Kidney (tissue), 14 donors: ENCODE data around the gene GDPD5. TPM values are rescaled to one million over a fixed set of nuclear protein-coding genes. Genes with fewer than 3 reads are reported as not detected.

Experiments
- DNase-seq, 5 donors: peaks; one replicate each; pipeline ENCODE4 v3.0.0-alpha.2; 2013 to 2020
- FAIRE-seq: peaks from 2 replicates; lab custom pipeline; 2012; peaks lifted over from hg19 to GRCh38; lab: Jason Lieb, UNC
- H3K27ac ChIP-seq, 2 donors: one replicate each; pipeline ENCODE4 v1.7.0; 2013; ENCODE audit warnings: low read depth in 2 of 2, low read length in 2 of 2, inconsistent platforms in 1 of 2
- H3K27me3 ChIP-seq: one replicate; pipeline ENCODE4 v1.7.1; 2013; ENCODE audit warnings: low read length, inconsistent platforms; ENCODE audit not compliant: control insufficient read depth, insufficient read depth
- H3K36me3 ChIP-seq, 3 donors: one replicate each; pipeline versions ENCODE4 v1.7.0 to v1.7.1; 2013; ENCODE audit warnings: low read length in 3 of 3, control low read depth in 1 of 3, inconsistent platforms in 1 of 3; ENCODE audit not compliant: insufficient read depth in 3 of 3, control insufficient read depth in 2 of 3
- H3K4me1 ChIP-seq, 3 donors: one replicate each; pipeline versions ENCODE4 v1.7.0 to v1.7.1; 2013; ENCODE audit warnings: low read length in 3 of 3, inconsistent platforms in 1 of 3, low read depth in 1 of 3; ENCODE audit not compliant: control insufficient read depth in 2 of 3, insufficient read depth in 2 of 3
- H3K4me3 ChIP-seq, 3 donors: one replicate each; pipeline versions ENCODE4 v1.7.0 to v1.8.1; 2013; ENCODE audit warnings: low read length in 3 of 3, control low read depth in 1 of 3, inconsistent platforms in 1 of 3
- H3K9ac ChIP-seq, 3 donors: one replicate each; pipeline versions ENCODE4 v1.7.0 to v1.7.1; 2013; ENCODE audit warnings: low read length in 3 of 3, control low read depth in 1 of 3, inconsistent platforms in 1 of 3
- H3K9me3 ChIP-seq, 3 donors: one replicate each; pipeline versions ENCODE4 v1.7.0 to v1.7.1; 2013; ENCODE audit warnings: low read length in 3 of 3, control low read depth in 1 of 3, inconsistent platforms in 1 of 3; ENCODE audit not compliant: control insufficient read depth in 2 of 3, insufficient read depth in 1 of 3
- intact Hi-C: fragments of 100-400 bp; cut with DNase I; formaldehyde crosslinking; loops from one replicate; pipeline ENCODE4 v1.11.1; 2022
- polyA plus RNA-seq: library from polyadenylated mRNA; stranded (reverse); fragments of 350-450 nt; fragmentation: Illumina TruSeq; extraction: RNeasy Lipid Tissue Mini Kit (QIAGEN cat#74804); gene quantifications from one replicate; pipeline ENCODE4 v1.2.3, GENCODE V29; 2014; ENCODE audit warnings: low read depth, low replicate concordance; ENCODE audit not compliant: insufficient read depth
- total RNA-seq: library from RNA; stranded (reverse); fragmentation: NEBNext Ultra II Directional; extraction: Animal tissue kit (Norgen Biotek cat#: 25700); gene quantifications from one replicate; pipeline ENCODE4 v1.2.1, GENCODE V29; 2021
- TF ChIP-seq, protein P1 (sequence below): IDR thresholded peaks from 3 replicates; pipeline ENCODE4 v1.5.1; 2012; ENCODE audit warnings: mild to moderate bottlenecking, moderate library complexity, borderline replicate concordance; ENCODE audit not compliant: insufficient read depth; ENCODE audit errors: extremely low read depth
- donor health status: control.
- donor health status: control.
- donor health status: control.
- donor health status: control.
- donor health status: control.
- donor health status: DM: yes; HTN: yes; CAD: no.
- donor health status: Normal renal cell carcinoma (clear cell type).

Gene GDPD5
- total and polyA plus RNA-seq, 2 donors from 2014 or later: 3.9 to 11.4 TPM

DNA sequence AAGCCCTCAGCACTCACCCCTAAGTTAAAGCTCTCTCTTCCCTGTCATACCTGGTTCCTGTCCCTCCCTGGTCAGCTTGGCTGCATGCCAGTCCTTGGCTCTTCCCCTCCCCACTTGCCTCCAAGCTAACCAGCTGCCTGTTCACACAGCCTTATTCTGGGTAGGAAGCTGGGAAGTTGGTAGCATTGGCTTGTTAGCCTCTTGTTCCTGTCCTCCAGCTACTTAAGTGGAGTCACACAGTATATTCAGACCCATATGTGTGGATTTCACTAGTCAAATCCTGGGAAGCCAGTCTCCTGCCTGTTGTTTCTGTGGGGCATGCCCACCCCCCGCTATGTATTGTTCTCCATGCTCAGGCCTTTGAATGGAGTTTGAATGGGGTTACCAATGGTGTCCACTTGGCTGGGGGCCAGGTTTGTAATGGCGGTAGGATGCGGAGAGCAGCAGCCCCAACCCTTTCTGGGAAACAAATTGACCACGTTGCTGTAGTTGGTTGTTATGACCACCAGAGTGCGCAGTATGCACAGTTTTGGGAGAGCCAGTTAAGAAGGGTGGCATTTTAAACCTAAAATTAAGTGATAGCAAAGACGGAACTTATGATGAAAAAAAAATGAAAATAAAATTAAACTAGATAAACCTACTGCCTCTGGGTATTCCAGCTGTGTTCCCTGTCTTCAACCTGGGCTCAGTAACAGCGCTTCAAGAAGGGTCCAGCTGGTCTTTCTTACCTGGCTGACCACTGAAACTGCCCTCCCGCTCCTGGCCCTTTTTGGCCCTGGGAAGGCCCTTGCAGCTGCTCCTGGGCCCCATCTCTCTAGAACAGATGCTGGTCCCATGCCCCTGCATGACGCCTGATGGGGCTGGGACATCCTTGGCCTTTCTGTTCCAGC lies 137.1 kb downstream of the GDPD5 start:
- H3K4me3 ChIP-seq: no peak overlapping the region
- no peaks in the 10 kb centered on the region for H3K36me3 ChIP-seq
- peaks cover 0 to 3% (median 0%) of the 10 kb centered on the region in 3 donors for H3K4me1 ChIP-seq
- intact Hi-C loops: loop anchor here (10.0 kb wide), 1 partner anchor 54 kb away; no protein-coding TSS in a partner anchor
- no peak overlapping the region for H3K9ac ChIP-seq
- H3K27ac ChIP-seq: no peak overlapping the region
- FAIRE-seq (no peak), DNase-seq (peak; percentile 72 to 88 (median 82))
- TF ChIP-seq, protein P1, sequence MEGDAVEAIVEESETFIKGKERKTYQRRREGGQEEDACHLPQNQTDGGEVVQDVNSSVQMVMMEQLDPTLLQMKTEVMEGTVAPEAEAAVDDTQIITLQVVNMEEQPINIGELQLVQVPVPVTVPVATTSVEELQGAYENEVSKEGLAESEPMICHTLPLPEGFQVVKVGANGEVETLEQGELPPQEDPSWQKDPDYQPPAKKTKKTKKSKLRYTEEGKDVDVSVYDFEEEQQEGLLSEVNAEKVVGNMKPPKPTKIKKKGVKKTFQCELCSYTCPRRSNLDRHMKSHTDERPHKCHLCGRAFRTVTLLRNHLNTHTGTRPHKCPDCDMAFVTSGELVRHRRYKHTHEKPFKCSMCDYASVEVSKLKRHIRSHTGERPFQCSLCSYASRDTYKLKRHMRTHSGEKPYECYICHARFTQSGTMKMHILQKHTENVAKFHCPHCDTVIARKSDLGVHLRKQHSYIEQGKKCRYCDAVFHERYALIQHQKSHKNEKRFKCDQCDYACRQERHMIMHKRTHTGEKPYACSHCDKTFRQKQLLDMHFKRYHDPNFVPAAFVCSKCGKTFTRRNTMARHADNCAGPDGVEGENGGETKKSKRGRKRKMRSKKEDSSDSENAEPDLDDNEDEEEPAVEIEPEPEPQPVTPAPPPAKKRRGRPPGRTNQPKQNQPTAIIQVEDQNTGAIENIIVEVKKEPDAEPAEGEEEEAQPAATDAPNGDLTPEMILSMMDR: peak; percentile 74
- H3K27me3 ChIP-seq: no peaks in the 10 kb centered on the region
- H3K9me3 ChIP-seq: no peaks in the 10 kb centered on the region

GRCh38 chr11:75387736-75388294 lies 137.9 kb downstream of the GDPD5 start:
- Histone ChIP-seq H3K9me3 (no peaks in the 10 kb centered on the region), H3K9ac (no peak overlapping the region), H3K4me3 (no peak overlapping the region), H3K27me3 (no peaks in the 10 kb centered on the region), H3K27ac (no peak overlapping the region), H3K36me3 (no peaks in the 10 kb centered on the region), H3K4me1 (peaks cover 0 to 3% (median 0%) of the 10 kb centered on the region in 3 donors)
- intact Hi-C loops: loop anchor here (10.0 kb wide), 1 partner anchor 53 kb away; no protein-coding TSS in a partner anchor
- TF ChIP-seq, protein P1: no peak
- FAIRE-seq (no peak), DNase-seq (no peak)

- Histone ChIP-seq H3K4me3 (no peak overlapping the region), H3K36me3 (no peaks in the 10 kb centered on the region), H3K27ac (no peak overlapping the region), H3K27me3 (no peaks in the 10 kb centered on the region), H3K9ac (no peak overlapping the region), H3K4me1 (peaks cover 0 to 3% (median 0%) of the 10 kb centered on the region in 3 donors), H3K9me3 (no peaks in the 10 kb centered on the region)
- intact Hi-C loops: loop anchor here (10.0 kb wide), 1 partner anchor 52 kb away; no protein-coding TSS in a partner anchor
- no peak for DNase-seq
- TF ChIP-seq, protein P1: no peak
- FAIRE-seq: no peak
Observed at GRCh38 chr11:75386942-75387630, 138.7 kb downstream of the GDPD5 start.

Other genes with a start within 250 kb of the GDPD5 start
- gene ARRB1, start 174.3 kb downstream of the GDPD5 start, total RNA-seq: 53.8 TPM
- 17.6 TPM for gene ARRB1, start 174.3 kb downstream of the GDPD5 start, polyA plus RNA-seq
- gene RPS3, start 126.4 kb downstream of the GDPD5 start, total RNA-seq: 1,724 TPM
- gene RPS3, start 126.4 kb downstream of the GDPD5 start, polyA plus RNA-seq: 1,510 TPM
- 1.8 TPM for gene KLHL35, start 92.7 kb downstream of the GDPD5 start, total RNA-seq
- 0.26 TPM for gene KLHL35, start 92.7 kb downstream of the GDPD5 start, polyA plus RNA-seq
- gene SERPINH1, start 36.3 kb upstream of the GDPD5 start, total RNA-seq: 104 TPM
- 81.1 TPM for gene SERPINH1, start 36.3 kb upstream of the GDPD5 start, polyA plus RNA-seq
- 7.7 TPM for gene MAP6, start 143.1 kb upstream of the GDPD5 start, total RNA-seq
- gene MAP6, start 143.1 kb upstream of the GDPD5 start, polyA plus RNA-seq: 21.3 TPM
- not detected for gene MOGAT2, start 191.9 kb upstream of the GDPD5 start, total RNA-seq
- gene MOGAT2, start 191.9 kb upstream of the GDPD5 start, polyA plus RNA-seq: 1.1 TPM
- gene DGAT2, start 242.8 kb upstream of the GDPD5 start, total RNA-seq: 1.4 TPM
- gene DGAT2, start 242.8 kb upstream of the GDPD5 start, polyA plus RNA-seq: 7.0 TPM